ENCODE results near the gene SLC44A1. TPM values are rescaled to one million over a fixed set of nuclear protein-coding genes. Genes with fewer than 3 reads are reported as not detected.

SLC44A1 gene
- total RNA-seq, 2 donors from 2014 or later = 22.2 to 27.1 TPM

DNA sequence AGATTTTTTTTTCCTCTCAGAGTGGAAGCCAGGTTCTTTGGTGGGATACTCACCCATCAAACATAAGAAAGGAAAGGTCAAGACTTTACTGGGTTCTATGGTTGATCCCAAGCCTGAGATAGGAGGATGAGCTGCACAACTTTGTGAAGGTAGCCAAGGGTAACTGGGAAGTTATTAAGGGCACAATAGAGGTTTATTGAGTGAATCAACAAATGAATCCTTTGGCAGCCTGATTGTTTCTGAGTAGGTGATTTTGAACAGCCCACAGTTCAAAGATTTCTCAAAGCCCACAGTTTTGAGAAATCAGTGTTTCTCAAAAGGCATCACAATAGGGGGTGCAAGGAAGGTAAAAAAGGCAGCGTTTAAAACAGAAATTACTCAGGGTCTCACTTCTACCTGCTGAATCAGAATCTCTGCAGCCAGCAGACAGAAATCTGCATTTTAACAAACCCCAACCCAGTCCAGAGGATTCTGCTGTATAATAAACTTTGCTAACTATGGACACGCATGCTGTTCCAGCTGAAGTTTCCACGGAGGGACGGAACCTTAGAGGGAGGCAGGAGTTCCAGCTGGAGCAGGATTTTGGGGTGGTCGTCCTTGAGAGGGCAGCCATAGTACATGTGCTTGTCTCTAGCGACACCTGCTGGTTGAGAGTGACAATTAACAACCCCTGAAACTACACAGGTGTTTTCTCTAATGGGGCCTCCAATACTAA lies 170.7 kb downstream of the SLC44A1 start:
- no peaks in the 10 kb centered on the region for H3K27me3 ChIP-seq (replicated peaks; ENCODE audit: insufficient read depth)
- TF ChIP-seq, protein P1, sequence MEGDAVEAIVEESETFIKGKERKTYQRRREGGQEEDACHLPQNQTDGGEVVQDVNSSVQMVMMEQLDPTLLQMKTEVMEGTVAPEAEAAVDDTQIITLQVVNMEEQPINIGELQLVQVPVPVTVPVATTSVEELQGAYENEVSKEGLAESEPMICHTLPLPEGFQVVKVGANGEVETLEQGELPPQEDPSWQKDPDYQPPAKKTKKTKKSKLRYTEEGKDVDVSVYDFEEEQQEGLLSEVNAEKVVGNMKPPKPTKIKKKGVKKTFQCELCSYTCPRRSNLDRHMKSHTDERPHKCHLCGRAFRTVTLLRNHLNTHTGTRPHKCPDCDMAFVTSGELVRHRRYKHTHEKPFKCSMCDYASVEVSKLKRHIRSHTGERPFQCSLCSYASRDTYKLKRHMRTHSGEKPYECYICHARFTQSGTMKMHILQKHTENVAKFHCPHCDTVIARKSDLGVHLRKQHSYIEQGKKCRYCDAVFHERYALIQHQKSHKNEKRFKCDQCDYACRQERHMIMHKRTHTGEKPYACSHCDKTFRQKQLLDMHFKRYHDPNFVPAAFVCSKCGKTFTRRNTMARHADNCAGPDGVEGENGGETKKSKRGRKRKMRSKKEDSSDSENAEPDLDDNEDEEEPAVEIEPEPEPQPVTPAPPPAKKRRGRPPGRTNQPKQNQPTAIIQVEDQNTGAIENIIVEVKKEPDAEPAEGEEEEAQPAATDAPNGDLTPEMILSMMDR (IDR thresholded peaks at IDR 0.05) = peak; percentile 78 to 87 (median 84)
- TF ChIP-seq POLR2AphosphoS5 (IDR thresholded peaks at IDR 0.05) = no peak
- intact Hi-C loops (cut with DNase I) = loop anchor here (5.0 to 10.0 kb wide), 5 partner anchors 258 to 610 kb away; partner anchors contain the start of gene ABCA1
- H3K4me1 ChIP-seq (replicated peaks) = no peaks in the 10 kb centered on the region
- DNase-seq (ENCODE audit: low spot score) = peak; percentile 58
- no peak overlapping the region for H3K4me3 ChIP-seq
- WGBS = 3% methylated on average over 6 of the region's 6 CpGs
- H3K36me3 ChIP-seq = no peaks in the 10 kb centered on the region
- H3K9me3 ChIP-seq = no peaks in the 10 kb centered on the region
- no peak overlapping the region for H3K27ac ChIP-seq

- H3K36me3 ChIP-seq = no peaks in the 10 kb centered on the region
- intact Hi-C loops (cut with DNase I) = loop anchor here (5.0 to 10.0 kb wide), 4 partner anchors 441 to 611 kb away; partner anchors contain the start of gene ABCA1
- no peak for TF ChIP-seq POLR2A (IDR thresholded peaks at IDR 0.05)
- no peak for TF ChIP-seq POLR2AphosphoS5 (IDR thresholded peaks at IDR 0.05)
- TF ChIP-seq, protein P1 (IDR thresholded peaks at IDR 0.05) = no peak
- 73% methylated on average over 8 of the region's 8 CpGs for WGBS
- no peak overlapping the region for H3K27ac ChIP-seq
- H3K9me3 ChIP-seq = no peaks in the 10 kb centered on the region
- no peak for DNase-seq (ENCODE audit: low spot score)
- no peaks in the 10 kb centered on the region for H3K27me3 ChIP-seq (replicated peaks; ENCODE audit: insufficient read depth)
- no peaks in the 10 kb centered on the region for H3K4me1 ChIP-seq (replicated peaks)
- no peak overlapping the region for H3K4me3 ChIP-seq
Measured at GRCh38 chr9:105415662-105415980, 171.2 kb downstream of the SLC44A1 start.

GRCh38 chr9:105416840-105417239 lies 172.4 kb downstream of the SLC44A1 start:
- intact Hi-C loops (cut with DNase I) = loop anchor here (5.0 to 10.0 kb wide), 4 partner anchors 442 to 612 kb away; partner anchors contain the start of gene ABCA1
- no peak overlapping the region for H3K4me3 ChIP-seq
- no peaks in the 10 kb centered on the region for H3K4me1 ChIP-seq (replicated peaks)
- TF ChIP-seq POLR2A (IDR thresholded peaks at IDR 0.05) = no peak
- H3K36me3 ChIP-seq = no peaks in the 10 kb centered on the region
- WGBS = 96% methylated on average over 1 of the region's 1 CpG
- no peak overlapping the region for H3K27ac ChIP-seq
- no peaks in the 10 kb centered on the region for H3K27me3 ChIP-seq (replicated peaks; ENCODE audit: insufficient read depth)
- no peak for DNase-seq (ENCODE audit: low spot score)
- no peaks in the 10 kb centered on the region for H3K9me3 ChIP-seq

DNA sequence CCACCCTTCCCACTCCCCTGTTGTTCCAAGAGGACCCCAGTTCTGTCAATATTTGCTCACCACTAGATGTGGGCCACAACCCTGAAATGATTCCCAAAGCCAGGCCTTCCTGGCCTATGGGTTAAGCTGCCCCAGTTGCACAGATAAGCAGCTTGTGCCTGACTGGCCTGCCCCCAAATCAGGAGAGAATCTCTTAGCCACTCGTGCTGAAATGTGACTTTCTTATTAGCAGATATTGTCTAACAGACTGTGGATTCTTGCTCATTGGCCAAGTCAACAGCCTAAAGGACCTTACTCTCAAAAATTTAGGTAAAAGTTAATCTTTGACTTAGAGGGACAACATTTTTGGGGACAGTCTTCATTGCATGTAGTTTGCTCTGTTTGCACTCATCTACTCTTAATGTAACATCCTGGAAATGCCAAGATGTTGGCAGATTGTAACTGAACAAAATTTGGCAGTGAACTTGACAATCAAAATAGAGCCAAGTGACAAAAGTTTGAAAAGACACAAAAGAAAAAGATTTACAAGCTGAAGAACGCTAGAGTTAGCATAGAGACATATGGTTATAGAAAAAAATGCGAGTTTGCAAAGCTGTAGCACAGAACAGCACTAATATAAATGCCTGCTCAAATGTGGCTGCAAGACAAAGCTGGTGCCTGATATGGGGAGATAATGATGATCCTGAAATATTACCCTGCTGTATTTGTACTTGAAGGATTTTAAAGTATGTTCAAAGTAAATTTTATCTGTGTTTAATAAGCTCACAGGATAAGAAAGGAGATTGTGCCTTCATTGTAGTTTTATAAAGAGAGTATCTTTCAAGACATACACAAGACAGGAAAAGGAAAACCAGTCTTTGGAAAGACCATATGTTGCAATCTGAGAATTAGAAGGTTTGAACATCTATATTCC lies 174.4 kb downstream of the SLC44A1 start:
- Histone ChIP-seq H3K4me1 (replicated peaks) (no peaks in the 10 kb centered on the region), H3K27me3 (replicated peaks; ENCODE audit: insufficient read depth) (no peaks in the 10 kb centered on the region), H3K4me3 (no peak overlapping the region), H3K9me3 (no peaks in the 10 kb centered on the region), H3K27ac (no peak overlapping the region), H3K36me3 (no peaks in the 10 kb centered on the region)
- intact Hi-C loops (cut with DNase I) = loop anchor here (5.0 to 10.0 kb wide), 4 partner anchors 444 to 614 kb away; partner anchors contain the start of gene ABCA1
- TF ChIP-seq, protein P1 (IDR thresholded peaks at IDR 0.05) = no peak
- TF ChIP-seq POLR2AphosphoS5 (IDR thresholded peaks at IDR 0.05) = no peak
- TF ChIP-seq POLR2A (IDR thresholded peaks at IDR 0.05) = no peak
- WGBS = 25% methylated on average over 3 of the region's 3 CpGs
- no peak for DNase-seq (ENCODE audit: low spot score)

- Histone ChIP-seq H3K27me3 (replicated peaks; ENCODE audit: insufficient read depth) (no peaks in the 10 kb centered on the region), H3K36me3 (no peaks in the 10 kb centered on the region), H3K4me1 (replicated peaks) (no peaks in the 10 kb centered on the region), H3K9me3 (no peaks in the 10 kb centered on the region), H3K27ac (no peak overlapping the region), H3K4me3 (no peak overlapping the region)
- TF ChIP-seq, protein P1 (IDR thresholded peaks at IDR 0.05) = no peak
- TF ChIP-seq POLR2AphosphoS5 (IDR thresholded peaks at IDR 0.05) (no peak), POLR2A (IDR thresholded peaks at IDR 0.05) (no peak)
- WGBS = 87% methylated on average over 10 of the region's 10 CpGs
- no peak for DNase-seq (ENCODE audit: low spot score)
- intact Hi-C loops (cut with DNase I) = loop anchor here (5.0 to 10.0 kb wide), 4 partner anchors 445 to 615 kb away; partner anchors contain the start of gene ABCA1
Measured at GRCh38 chr9:105419816-105420597, 175.6 kb downstream of the SLC44A1 start.
